DND-41 (cell line): Measurements from ENCODE around the gene ATP6V1G1.

Source experiments
- ATAC-seq: fragments of 200-7000 bp; cut with Tn5 transposase; 3 replicates; pipeline ENCODE4 v1.9.1; 2021; ENCODE audit warnings: low read depth; ENCODE audit not compliant: insufficient read depth
- DNase-seq: peaks from one replicate; pipeline ENCODE4 v3.0.0-alpha.2; 2020
- H2AFZ ChIP-seq: 2 replicates; pipeline ENCODE4 v1.6.0; 2012; ENCODE audit warnings: low read depth, low read length
- H3K27ac ChIP-seq: 2 replicates; pipeline ENCODE4 v1.5.1; 2012; ENCODE audit warnings: low read length, inconsistent platforms
- H3K27me3 ChIP-seq: fragments of 200-600 bp; sonication (generic); 2 replicates; pipeline ENCODE4 v1.6.0; 2012; ENCODE audit warnings: low read length, mild to moderate bottlenecking, inconsistent platforms; ENCODE audit not compliant: insufficient read depth, poor library complexity
- H3K36me3 ChIP-seq: 2 replicates; pipeline ENCODE4 v1.5.1; 2012; ENCODE audit warnings: low read length, inconsistent platforms; ENCODE audit not compliant: insufficient read depth
- H3K4me1 ChIP-seq: 2 replicates; pipeline ENCODE4 v1.5.1; 2012; ENCODE audit warnings: mild to moderate bottlenecking, low read length; ENCODE audit not compliant: insufficient read depth
- H3K4me2 ChIP-seq: 2 replicates; pipeline ENCODE4 v1.6.0; 2012; ENCODE audit warnings: mild to moderate bottlenecking, moderate library complexity, low read length, inconsistent platforms; ENCODE audit not compliant: insufficient read depth
- H3K4me3 ChIP-seq, 2 experiments: fragments of 200-600 bp in 1 of 2; shearing (Covaris generic) in 1 of 2; 2 replicates each; pipeline ENCODE4 v1.5.1; 2012 to 2016; ENCODE audit warnings: inconsistent platforms in 2 of 2, low read length in 2 of 2, mild to moderate bottlenecking in 2 of 2, low read depth in 1 of 2, moderate library complexity in 1 of 2
- H3K79me2 ChIP-seq: 2 replicates; pipeline ENCODE4 v1.6.0; 2012; ENCODE audit warnings: low read length, inconsistent platforms; ENCODE audit not compliant: insufficient read depth
- H3K9ac ChIP-seq: 2 replicates; pipeline ENCODE4 v1.6.0; 2012; ENCODE audit warnings: low read depth, mild to moderate bottlenecking, inconsistent platforms, low read length, moderate library complexity
- H3K9me3 ChIP-seq: 2 replicates; pipeline ENCODE4 v1.5.1; 2012; ENCODE audit warnings: low read length, moderate library complexity, mild to moderate bottlenecking, inconsistent platforms; ENCODE audit not compliant: insufficient read depth, severe bottlenecking
- H4K20me1 ChIP-seq: 2 replicates; pipeline ENCODE4 v1.6.0; 2012; ENCODE audit warnings: low read length; ENCODE audit not compliant: insufficient read depth
- EZH2 ChIP-seq: IDR thresholded peaks from 3 replicates; pipeline ENCODE4 v1.6.1; 2012; ENCODE audit warnings: borderline replicate concordance, low read depth, mild to moderate bottlenecking, moderate library complexity, low read length, inconsistent platforms; ENCODE audit not compliant: severe bottlenecking
- TF ChIP-seq, protein P1 (sequence below): IDR thresholded peaks from 2 replicates; pipeline ENCODE4 v1.5.1; 2012; ENCODE audit warnings: borderline replicate concordance, low read length, moderate library complexity, mild to moderate bottlenecking; ENCODE audit not compliant: poor library complexity, severe bottlenecking; ENCODE audit errors: extremely low read depth

The ATP6V1G1 gene

GRCh38 chr9:114602620-114603019 is 15.1 kb downstream of the ATP6V1G1 start:
- DNase-seq (no peak), ATAC-seq (no peak)
- H3K27ac ChIP-seq: no peak overlapping the region
- H3K9ac ChIP-seq: no peak overlapping the region
- H3K79me2 ChIP-seq: no peaks in the 10 kb centered on the region
- no peaks in the 10 kb centered on the region for H4K20me1 ChIP-seq
- H2AFZ ChIP-seq: no peak overlapping the region
- H3K4me3 ChIP-seq: no peak overlapping the region
- H3K4me1 ChIP-seq: no peaks in the 10 kb centered on the region
- H3K4me2 ChIP-seq: no peak overlapping the region
- H3K27me3 ChIP-seq: no peaks in the 10 kb centered on the region
- TF ChIP-seq, protein P1, sequence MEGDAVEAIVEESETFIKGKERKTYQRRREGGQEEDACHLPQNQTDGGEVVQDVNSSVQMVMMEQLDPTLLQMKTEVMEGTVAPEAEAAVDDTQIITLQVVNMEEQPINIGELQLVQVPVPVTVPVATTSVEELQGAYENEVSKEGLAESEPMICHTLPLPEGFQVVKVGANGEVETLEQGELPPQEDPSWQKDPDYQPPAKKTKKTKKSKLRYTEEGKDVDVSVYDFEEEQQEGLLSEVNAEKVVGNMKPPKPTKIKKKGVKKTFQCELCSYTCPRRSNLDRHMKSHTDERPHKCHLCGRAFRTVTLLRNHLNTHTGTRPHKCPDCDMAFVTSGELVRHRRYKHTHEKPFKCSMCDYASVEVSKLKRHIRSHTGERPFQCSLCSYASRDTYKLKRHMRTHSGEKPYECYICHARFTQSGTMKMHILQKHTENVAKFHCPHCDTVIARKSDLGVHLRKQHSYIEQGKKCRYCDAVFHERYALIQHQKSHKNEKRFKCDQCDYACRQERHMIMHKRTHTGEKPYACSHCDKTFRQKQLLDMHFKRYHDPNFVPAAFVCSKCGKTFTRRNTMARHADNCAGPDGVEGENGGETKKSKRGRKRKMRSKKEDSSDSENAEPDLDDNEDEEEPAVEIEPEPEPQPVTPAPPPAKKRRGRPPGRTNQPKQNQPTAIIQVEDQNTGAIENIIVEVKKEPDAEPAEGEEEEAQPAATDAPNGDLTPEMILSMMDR: no peak
- no peak for TF ChIP-seq EZH2
- H3K9me3 ChIP-seq: no peaks in the 10 kb centered on the region
- H3K36me3 ChIP-seq: peaks cover 31% of the 10 kb centered on the region

DNA sequence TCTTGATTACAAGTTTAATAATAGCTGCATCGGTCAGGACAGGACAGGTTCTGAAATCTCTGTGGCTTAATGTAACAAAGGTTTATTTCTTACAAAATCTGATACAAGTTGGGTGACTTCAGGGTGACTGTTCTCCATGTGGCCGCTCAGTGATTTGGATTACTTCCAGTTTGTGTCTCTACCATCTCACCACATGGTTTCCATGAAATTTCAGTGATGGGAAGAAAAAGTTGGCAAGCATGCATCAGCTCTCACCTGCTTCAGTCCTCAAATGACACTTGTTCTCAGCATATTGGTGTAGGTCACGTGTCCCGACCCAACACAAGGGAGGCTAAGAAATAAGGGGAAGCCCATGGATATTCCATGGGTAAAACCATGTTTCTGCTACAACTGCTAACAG is 15.7 kb downstream of the ATP6V1G1 start:
- Histone ChIP-seq H3K9me3 (no peaks in the 10 kb centered on the region), H3K36me3 (peaks cover 24% of the 10 kb centered on the region), H3K4me3 (no peak overlapping the region), H4K20me1 (no peaks in the 10 kb centered on the region), H3K27me3 (no peaks in the 10 kb centered on the region), H2AFZ (no peak overlapping the region), H3K9ac (no peak overlapping the region), H3K4me1 (no peaks in the 10 kb centered on the region), H3K27ac (no peak overlapping the region), H3K79me2 (no peaks in the 10 kb centered on the region), H3K4me2 (no peak overlapping the region)
- ATAC-seq (no peak), DNase-seq (no peak)
- TF ChIP-seq EZH2: no peak
- TF ChIP-seq, protein P1: no peak

- DNase-seq (no peak), ATAC-seq (no peak)
- TF ChIP-seq, protein P1: no peak
- no peak for TF ChIP-seq EZH2
- Histone ChIP-seq H4K20me1 (no peaks in the 10 kb centered on the region), H3K4me2 (no peak overlapping the region), H2AFZ (no peak overlapping the region), H3K36me3 (peaks cover 9% of the 10 kb centered on the region), H3K4me3 (no peak overlapping the region), H3K79me2 (no peaks in the 10 kb centered on the region), H3K27ac (no peak overlapping the region), H3K9me3 (no peaks in the 10 kb centered on the region), H3K27me3 (no peaks in the 10 kb centered on the region), H3K9ac (no peak overlapping the region), H3K4me1 (peaks cover 3% of the 10 kb centered on the region)
Measured at GRCh38 chr9:114604989-114605388, 17.4 kb downstream of the ATP6V1G1 start.

DNA sequence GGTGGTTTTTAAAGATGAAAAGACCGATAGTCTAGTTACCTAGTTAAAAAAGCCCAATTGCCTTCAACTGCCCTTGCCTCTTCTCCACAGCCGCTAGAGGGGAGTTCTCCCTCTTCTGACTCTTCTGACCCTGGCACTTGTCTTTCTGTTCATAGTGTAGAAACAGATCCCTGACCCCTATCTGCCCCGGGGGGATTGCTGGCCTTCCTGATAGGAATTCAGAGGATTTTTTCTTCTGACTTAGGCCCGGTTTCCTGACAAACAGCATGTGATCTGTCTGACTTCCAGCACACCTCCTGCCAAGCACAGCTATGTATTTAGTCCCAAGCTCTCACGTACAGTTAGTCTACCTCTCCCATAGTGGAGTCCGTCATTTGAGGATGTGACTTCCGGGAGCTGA is 18.5 kb downstream of the ATP6V1G1 start:
- no peak overlapping the region for H3K27ac ChIP-seq
- no peaks in the 10 kb centered on the region for H3K9me3 ChIP-seq
- H3K9ac ChIP-seq: no peak overlapping the region
- H3K4me3 ChIP-seq: no peak overlapping the region
- ATAC-seq (no peak), DNase-seq (no peak)
- peaks cover 9% of the 10 kb centered on the region for H3K79me2 ChIP-seq
- H3K4me2 ChIP-seq: no peak overlapping the region
- TF ChIP-seq, protein P1: no peak
- TF ChIP-seq EZH2: no peak
- H3K36me3 ChIP-seq: no peaks in the 10 kb centered on the region
- no peak overlapping the region for H2AFZ ChIP-seq
- H3K27me3 ChIP-seq: no peaks in the 10 kb centered on the region
- peaks cover 14% of the 10 kb centered on the region for H3K4me1 ChIP-seq
- H4K20me1 ChIP-seq: no peaks in the 10 kb centered on the region
